Peyer's patch (tissue), 4 donors: ENCODE results near the gene MAGI2.

Experiments
- CTCF ChIP-seq, 6 experiments: fragments of 450-650 bp in 4 of 6; fragments of 200-600 bp in 2 of 6; sonication (generic) in 1 of 6; IDR thresholded peaks; one replicate each; pipeline ENCODE4 v1.5.1; 2017 to 2019; ENCODE audit warnings: antibody characterized with exemption in 6 of 6, mild to moderate bottlenecking in 3 of 6, moderate library complexity in 1 of 6
- POLR2A ChIP-seq, 2 donors: fragments of 450-650 bp; IDR thresholded peaks; one replicate each; pipeline ENCODE4 v1.5.1; 2017; ENCODE audit warnings: antibody characterized with exemption in 2 of 2, mild to moderate bottlenecking in 2 of 2, moderate library complexity in 2 of 2

GRCh38 chr7:78529392-78529791 lies 924.1 kb downstream of the MAGI2 start:
- no peak for TF ChIP-seq CTCF (IDR thresholded peaks at IDR 0.05)
- no peak for TF ChIP-seq POLR2A (IDR thresholded peaks at IDR 0.05)
